ENCODE measurements around the gene GP1BB.
"Not testable (repeated sequence)": the region's sequence is repeated elsewhere in the genome, so short reads cannot be mapped to it uniquely, and the experiment has no call there.

GP1BB gene

DNA sequence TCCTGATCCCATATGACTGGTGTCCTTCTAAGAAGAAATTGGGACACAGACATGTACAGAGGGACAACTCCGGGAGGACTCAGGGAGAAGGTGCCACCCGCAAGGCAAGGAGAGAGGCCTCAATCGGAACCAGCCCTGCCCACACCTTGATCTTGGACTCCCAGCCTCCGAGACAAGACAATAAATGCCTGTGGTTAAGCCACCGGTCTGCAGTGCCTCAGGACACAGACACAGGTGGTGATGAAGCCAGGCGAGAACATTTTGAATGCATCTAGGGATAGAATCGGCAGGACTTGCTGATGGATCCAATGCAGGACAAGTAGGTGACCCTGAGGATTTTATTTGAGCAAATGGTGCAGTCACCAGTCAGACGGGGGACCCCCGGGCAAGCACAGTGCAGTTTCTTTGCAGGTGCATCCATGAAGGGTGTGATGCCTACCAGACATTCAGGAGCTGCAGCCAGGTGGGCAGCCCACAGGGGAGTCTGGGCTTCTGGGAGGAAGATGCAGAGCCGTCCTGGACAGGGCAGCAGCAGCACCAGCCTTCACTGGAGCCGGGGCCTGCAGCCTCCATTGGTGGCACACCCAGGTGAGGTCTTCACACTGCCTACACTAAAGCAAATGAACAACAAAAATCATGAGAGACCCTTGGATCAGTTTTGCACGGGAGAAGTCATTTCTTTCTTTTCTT, 29.2 kb upstream of the GP1BB start:
- no peak for DNase-seq

DNA sequence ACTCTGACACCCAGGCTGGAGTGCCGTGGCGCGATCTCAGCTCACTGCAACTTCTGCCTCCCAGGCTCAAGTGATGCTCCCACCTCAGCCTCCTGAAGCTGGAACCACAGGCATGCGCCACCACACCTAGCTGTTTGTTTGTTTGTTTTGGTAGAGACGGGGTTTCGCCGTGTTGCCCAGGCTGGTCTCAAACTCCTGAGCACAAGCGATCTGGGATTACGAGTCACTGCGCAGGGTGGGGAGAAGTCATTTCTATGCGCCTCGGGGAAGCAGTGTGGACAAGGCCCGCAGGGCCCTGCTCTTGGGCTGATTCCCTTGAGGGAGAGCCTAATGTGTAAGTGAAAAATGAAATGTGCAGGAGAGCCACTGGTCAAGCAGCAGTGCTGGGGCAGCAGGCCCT, 28.6 kb upstream of the GP1BB start:
- no peak for DNase-seq

DNA sequence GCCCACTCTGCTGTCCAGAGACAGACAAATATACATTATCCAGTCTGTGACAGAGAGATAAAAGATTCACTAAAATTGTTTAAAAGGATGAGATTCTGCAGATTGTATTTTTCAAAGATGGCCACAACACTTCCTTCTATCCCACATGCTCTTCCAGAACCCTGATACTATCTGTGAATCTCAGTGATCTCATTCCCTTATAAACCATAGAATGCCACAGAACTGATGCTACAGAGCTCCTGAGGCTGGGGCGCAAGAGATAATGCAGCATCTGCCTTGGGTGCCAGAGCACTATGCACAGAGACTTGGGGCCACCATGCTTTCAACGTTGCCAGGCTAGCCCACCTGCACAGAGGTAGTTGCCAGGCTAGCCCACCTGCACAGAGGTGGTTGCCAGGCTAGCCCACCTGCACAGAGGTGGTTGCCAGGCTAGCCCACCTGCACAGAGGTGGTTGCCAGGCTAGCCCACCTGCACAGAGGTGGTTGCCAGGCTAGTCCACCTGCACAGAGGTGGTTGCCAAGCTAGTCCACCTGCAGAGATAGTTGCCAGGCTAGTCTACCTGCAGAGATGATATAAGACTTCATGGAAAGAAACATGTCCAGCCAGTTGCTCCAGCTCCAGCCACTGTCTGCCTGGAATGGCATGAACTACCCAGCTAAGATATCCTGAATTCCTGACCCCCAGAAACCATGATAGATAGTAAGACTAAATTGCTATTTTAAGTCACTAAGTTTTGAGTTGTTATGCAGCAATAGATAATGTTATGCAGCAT, 26.6 kb upstream of the GP1BB start:
- no peak for DNase-seq

DNA sequence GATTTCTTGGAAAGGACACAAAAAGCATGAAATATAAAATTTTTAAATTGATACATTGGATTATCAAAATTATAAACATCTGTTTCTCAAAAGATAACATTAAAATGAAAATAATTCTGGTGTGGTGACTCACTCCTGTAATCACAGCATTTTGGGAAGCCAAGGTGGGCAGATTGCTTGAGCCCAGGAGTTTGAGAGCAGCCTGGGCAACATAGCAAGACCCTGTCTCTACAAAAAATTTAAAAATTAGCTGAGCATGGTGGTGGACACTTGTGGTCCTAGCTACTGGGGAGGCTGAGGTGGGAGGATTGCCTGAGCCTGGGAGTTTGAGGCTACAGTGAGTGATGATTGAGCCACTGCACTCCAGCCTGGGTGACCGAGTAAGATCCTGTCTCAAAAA, 25.5 kb upstream of the GP1BB start:
- DNase-seq = not testable (repeated sequence)

DNA sequence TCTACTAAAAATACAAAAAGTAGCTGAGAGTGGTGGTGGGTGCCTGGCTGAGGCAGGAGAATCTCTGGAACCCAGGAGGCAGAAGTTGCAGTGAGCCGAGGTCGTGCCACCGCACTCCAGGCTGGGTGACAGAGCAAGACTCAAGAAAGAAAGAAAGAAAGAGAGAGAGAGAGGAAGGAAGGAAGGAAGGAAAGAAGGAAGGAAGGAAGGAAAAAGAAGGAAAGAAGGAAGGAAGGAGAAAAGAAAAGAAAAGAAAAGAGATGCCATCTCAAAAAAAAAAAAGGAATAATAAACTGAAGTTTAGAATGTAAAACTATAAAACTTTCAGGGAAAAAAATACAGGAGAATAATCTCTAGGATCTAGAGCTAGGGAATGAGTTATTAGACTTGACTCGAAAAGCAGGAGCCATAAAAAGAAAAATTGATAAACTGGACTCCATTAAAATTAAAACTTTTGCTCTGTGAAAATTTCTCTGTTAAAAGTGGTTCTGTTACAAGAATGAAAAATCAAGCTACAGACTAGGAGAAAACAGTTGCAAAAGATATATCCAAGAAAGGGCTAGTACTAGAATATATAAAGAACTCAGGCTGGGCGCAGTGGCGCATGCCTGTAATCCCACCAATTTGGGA, 22.4 kb upstream of the GP1BB start:
- no peak for DNase-seq

DNA sequence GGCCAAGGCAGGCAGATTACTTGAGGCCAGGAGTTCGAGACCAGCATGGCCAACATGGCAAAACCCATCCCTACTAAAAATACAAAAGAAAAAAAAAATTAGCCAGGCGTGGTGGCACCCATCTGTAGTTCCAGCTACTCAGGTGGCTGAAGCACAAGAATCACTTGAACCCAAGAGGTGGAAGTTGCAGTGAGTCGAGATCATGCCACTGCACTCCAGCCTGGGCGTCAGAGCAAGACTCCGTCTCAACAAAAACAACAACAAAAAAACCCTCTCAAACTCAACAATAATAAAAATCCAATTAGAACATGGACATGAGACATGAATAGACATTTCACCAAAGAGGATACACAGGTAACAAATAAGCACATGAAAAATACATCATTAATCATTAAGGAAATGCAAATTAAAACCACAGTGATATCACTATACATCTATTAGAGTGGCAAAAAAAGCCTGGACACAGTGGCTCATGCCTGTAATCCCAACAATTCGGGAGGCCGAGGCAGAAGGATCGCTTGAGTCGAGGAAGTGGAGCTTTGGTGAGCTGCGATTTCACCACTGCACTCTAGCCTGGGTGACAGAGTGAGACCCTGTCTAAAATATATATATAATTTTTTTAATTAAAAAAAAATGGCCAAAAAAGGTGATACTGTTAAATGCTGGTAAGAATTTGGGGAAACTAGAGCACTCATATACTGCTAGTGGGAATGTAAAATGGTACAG, 21.8 kb upstream of the GP1BB start:
- DNase-seq = no peak

DNA sequence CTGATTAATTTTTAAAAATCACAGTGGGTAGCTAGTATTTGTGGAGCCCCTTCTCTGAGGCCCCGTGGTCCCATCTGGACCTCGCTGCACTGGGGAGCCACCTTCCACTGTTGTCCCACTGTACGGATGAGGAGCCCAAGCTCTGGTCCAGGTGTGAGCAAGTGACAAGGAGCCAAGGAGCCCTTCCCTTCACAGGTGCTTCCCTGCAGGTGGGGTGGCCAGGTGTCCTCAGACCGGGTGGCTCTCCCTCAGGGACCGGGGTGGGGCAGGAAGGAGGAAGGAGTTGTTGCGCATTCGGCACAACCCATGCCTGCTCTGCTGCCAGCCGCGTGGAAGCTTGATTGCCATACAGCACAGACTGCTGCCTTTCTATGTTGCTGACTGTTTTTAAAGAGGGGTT, 19.5 kb upstream of the GP1BB start:
- DNase-seq = no peak

DNA sequence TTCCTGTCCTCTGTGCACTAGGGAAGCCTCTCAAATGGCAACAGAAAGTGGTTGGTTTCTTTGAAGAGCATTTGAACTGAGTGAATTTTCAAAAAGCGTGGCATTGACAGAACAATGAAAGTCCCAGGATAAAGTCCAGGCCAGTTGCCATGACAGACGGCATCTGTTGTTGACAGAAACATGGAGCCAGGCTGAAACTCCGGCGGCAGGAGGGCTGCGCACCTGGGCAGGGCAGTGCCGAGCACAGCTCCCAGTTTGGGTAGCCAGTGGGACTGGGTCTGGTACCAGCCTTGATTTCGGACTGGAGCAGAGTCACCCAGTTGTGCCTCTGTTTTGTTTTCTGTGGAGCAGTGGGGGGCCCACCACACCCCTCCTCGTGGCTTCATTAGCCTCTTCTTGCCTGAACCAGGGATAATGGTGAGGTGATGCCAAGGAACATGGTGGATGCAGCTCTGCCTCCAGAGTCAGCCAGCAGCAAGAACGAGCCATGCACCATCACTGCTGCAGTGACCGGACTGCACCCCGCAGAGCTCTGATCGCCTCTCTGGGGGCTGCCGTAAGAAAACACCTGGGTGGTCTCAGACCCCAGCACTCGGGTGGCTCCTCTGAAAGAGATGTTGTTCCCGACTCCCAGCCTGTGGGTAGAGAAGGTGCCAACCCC, 18.9 kb upstream of the GP1BB start:
- DNase-seq = no peak

DNA sequence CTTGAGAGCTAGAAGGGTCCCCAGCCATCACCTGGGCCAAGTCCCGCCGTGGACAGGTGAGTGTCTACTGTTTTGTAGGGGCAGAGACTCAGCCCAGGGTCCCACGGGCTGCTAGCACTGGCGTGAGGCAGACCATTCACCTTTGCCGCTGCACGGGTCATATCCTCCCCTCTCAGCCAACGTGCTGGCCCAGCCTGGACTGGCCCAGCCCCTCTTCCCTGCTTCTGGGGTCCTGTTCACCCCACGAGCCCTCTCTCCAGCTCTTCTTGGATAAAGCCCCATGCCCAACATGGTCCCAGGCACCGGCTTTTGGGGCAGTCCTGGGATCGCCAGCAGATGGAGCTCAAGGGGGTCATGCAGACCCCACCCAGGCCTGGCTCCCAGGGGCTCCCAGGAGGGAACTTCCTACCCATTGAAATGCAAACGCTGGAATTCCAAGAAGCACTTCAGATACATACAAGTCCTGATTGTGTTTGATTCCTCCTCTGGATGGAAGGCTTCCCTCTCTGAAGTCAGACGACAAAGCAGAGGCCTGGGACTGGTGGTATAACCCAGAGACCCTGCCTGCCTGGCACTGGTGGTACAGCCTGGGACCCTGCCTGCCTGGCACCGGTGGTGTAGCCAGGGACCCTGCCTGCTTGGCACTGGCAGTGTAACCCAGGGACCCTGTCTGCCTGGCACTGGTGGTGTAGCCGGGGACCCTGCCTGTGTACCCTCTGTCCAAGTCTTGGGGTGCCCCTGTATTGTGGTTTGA, 18.0 kb upstream of the GP1BB start:
- DNase-seq = no peak

DNA sequence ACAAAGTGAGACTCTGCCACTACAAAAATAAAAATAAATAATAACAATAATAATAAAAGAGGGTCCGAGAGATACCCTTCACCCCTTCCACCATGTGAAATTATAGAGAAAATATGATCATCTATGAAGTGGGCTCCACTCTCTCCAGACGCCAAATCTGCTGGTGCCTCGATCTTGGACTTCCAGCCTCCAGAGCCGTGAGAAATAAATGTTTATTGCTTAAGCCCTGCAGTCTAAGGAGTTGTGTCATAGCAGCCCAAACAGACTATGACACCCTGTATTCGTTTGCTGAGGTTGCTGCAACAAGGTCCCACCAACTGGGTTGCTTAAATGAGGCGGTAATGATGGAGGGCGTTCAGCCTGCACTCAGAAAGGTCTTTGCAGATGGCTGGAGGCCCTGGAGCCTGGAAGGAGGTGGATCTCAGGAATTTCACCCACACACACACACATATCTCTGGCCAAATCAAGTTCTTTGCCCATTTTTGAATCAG, 16.6 kb upstream of the GP1BB start:
- no peak for DNase-seq

DNA sequence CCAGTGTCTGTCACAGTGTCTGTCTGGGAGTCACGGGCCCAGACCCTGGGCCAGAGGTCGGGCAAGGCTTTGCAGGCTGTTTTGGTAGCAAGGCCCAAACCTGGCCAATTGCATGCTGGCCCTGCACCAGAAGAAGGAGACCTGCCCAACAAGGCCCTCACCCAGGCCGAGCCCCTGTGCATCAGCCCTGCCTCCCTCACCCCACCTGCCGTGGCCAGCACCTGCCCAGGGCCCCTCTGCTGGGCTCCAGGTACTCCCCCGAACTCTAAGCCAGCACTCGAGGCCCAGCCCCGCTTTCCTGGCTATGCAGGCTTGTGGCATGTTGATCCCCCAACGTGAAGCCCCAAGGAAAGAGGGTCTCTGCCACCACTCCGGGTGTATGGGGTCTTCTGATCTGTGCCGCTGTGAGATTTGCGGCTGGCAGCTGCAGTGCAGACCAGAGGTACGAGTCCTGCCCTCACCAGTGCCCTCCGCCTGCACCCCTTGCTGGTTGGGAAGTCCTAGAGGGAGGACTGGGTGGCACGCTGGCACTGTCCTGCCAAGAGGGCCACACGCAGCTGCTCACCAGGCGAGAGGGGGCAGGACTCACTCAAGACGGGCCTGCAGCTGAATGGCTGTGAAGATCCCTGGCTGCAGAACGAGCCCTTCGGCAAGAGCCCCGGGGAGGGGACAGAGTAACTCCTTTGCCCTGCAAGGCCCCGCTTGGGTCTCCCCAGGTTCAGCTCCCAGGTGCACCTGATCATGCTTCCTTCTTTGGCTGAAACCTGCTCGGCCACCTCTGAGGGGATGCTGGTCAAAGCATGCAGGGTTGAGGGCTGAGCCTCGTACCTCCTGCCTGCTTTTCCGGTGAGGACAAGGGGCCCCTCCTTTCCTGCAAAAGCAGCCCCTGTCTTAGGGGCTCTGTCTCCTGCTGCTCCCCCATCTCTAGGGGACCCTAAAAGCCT, 15.7 kb upstream of the GP1BB start:
- no peak for DNase-seq

DNA sequence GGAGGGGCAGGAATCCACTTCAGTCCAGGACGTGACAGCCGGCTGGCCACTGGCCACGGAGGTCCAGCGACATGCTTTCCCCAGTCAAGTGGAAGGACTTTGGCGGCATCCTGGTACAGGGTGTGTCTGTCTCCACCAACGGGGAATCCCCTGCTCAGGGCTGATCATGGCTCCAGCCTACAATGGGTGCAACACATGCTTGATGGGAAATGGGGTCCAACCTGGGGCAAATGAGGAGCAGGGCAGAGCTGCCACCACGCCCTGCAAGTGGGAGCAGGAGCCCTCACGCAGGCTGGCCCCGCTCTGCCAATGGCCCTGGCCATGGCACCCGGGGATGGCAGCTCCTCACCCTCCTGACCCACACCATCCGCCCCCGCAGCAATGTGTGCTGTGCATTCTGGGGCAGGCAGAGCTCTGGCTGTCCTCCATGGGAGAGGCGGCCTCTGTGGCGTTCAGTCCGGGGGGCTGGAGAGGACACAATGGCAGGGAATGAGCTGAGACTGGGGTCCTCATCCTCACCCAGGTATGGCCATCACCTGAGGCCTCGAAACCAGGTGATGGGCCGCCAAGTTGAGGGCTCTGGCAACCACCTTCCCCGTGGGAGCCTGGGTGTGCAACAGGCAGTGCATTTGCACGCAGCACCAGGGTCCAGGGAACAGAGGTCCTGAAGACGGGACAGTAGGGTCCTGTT, 14.9 kb upstream of the GP1BB start:
- DNase-seq = no peak

DNA sequence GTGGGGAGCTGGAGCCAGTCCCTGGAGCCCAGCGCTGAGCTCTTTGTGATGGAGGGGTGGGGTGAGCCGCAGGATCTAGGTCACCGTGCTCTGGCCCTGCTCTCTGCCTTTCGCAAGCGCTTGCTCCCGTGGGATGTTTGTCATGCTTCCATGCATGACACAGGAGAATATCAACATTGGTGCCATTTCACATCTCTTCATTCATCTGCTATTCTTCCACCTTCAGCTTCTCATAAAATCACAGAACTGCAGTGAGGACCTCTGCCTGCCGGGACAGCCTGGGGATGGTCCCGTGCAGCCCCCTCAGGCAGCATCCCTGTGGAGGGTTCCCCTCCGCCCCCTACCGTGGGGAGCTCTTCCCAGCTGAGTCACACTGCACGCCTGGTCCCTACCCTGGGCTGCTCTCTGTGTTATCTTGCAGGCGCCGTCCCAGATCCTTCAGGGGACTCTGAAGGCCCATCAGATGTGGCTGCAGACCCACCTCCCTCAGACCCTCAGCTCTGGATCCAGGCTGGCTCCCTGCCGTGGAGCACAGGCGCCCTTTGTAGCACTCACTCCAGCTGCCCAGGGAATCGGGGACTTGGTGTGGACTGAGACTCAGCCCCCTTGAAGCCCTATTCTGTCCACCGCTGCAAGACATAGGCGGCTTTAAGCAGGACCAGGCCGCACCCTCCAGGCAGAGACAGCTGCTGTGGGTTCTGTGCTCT, 14.1 kb upstream of the GP1BB start:
- DNase-seq = no peak

DNA sequence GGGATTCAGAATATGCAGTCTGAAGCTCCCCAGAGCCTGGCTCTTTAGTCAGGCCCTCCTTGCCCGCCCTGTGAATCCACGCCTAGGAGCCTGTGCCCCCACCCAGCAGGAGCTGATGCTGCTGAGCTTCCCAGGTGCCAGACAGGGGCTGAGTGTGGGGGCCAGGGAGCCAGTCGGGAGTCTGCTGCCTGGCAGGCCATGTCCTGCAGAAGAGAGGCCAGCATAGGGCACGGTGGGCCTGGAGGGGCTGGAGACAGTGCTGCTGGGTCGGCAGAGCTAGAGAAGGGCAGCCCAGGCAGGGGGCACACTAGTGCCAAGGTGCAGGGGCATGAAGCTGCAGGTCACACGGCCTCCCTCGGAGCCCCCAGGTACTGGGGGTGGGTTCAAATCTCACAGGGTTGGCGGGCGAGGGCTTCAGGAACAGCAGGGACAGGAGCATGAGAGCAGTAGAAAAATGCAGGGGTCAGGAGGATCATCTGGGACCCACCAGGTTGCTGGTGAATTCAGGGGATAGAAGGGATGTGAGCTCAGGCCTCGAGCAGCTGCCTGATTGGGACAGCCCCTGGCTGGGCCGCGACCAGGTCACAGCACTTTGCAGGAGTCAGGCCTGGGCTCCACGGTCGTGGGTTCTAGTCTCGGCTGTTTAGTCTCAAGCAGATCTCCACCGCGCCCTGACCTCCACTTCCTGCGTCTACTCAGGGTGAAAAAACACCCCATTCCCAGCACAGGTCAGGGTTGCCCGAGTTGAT, 13.1 kb upstream of the GP1BB start:
- no peak for DNase-seq

DNA sequence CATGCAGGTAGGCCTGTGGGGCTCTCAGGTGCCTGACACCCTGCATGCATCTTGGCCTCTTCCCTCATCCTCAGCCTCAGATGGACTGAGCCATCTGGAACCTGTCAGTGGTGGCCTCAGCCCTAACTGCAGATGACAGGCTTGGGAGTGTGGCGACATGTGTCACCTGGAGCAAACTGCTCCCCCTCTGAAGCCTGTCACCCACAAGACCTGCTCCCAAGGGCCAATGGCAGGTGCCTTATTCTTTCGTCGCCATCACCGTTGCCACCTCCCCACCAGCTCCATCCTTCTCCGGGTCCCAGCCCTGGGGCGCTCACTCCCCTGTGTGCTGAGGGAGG, 12.6 kb upstream of the GP1BB start:
- no peak for DNase-seq

DNA sequence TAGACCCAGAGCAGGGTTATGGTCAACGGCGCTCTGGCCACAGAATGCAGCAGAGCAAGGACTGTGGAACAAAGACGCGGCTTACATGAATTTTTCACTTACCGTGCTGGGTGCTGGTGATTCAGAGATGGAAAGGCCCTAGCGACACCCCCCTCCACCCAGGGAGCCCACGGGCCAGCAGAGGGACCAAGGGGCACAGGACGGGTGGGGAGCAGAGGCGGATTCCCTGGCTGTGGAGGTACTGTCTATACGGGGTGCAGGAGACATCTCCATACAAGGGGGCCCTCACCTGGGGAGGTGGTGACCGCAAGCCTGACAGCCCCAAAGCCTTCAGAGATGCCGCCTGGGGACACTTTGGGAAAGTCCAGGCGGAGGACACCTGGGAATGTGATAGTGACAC, 10.1 kb upstream of the GP1BB start:
- DNase-seq = no peak

DNA sequence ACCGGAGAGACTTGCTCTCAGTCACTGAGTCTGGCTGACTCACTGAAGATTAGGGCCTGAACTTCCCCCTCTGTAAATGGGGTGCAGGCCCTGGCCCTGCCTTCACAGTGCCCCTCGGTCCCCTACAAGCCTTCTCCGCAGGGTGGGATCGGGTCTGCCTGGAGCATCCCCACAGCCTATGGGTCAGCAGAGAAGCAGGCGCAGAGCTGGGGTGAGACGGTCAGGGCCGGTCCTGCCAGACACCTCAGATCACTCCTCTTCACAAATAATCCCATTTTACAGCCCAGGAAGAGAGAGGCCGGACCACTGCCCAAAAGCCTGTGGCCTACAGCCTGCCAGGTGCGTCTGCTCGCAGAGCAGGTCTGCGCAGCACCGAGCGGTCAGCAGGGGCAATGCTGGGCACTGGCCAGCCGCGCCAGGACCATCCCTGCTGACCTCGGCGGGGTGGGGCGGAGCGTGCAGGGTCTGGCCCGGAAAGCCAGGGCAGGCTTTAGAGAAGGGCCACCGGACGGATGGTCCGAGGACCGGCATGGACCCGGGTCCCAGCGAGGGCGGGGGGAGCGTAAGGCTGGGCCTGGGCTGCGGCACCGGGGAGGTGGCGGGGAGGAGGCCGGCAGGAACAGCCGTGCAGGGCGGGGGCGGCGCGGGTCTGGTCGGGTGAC, 9.6 kb upstream of the GP1BB start:
- DNase-seq = peak in 1 of 51 donors; percentile 52
